GM21576 (cell line): Measurements from ENCODE around the gene GMPPB.
A peak's percentile ranks its signal among the peaks of the same experiment; 100 is the strongest.
"Not testable (repeated sequence)": the region's sequence is repeated elsewhere in the genome, so short reads cannot be mapped to it uniquely, and the experiment has no call there.

Experiments
- ATAC-seq: cut with Tn5 transposase; IDR thresholded peaks from one replicate; pipeline ENCODE4 v1.9.1; 2021; ENCODE audit warnings: mild to moderate bottlenecking, moderate library complexity; ENCODE audit not compliant: unreplicated experiment

Gene GMPPB

GRCh38 chr3:49714728-49715550 lies 8.8 kb downstream of the GMPPB start:
- no peak for ATAC-seq

- ATAC-seq = no peak
These were observed 10.2 kb downstream of the GMPPB start for GRCh38 chr3:49713336-49714105.

DNA sequence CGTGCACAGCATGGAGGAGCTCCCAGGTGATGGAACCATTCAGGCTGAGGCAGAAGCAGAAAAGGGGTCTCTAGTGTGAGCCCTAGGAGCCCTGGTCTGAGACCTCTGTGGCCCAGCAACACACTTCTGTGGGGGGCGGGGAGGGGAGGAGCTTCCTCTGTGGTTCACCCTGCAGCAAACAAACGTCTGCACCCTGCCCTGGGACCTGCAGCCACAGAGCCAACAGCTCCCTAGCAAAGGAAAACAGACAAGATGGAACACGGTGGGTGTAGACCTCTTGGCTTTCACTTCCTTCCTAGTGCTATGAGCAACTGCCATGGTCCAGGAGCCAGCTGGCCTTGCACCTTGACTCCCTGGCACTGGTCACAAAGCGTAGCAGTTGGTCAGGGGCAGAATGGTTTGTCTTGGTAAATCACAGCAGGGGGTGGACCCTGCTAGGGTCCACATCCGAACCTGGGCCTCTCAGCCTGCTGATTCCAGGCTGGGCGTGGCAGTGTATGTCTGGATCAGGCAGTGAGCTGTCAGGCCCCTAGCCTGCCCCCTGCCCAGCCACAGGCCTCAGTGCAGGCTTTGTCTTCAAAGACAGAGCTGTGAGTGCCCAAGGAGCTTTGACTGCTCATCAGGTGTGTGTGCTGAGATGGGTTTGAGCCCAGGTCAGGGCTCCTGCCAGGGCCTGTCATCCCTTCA lies 11.0 kb downstream of the GMPPB start:
- ATAC-seq = no peak

GRCh38 chr3:49712166-49712565 lies 11.6 kb downstream of the GMPPB start:
- ATAC-seq = no peak

DNA sequence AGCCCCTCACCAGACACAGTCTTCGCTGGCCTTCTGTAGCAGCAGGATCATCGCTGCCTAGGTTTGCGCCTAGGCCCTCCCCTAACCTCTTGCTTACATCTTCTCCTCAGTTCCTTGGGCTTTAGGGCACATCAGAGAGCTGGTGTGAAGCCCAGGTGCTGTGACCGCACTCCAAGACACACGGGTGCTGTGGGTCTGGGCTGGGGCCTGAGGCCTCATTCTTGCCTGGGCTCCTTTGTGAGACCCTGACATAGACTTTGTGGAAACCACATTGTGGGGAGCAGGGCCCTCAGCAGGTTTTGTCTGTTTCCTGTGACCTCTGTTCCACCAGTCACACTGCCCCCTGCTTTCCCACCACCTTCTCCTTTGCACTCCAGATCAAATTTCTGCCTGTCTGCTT lies 12.3 kb downstream of the GMPPB start:
- no peak for ATAC-seq

GRCh38 chr3:49709852-49710251 lies 13.9 kb downstream of the GMPPB start:
- ATAC-seq = no peak

- no peak for ATAC-seq
These were observed 16.7 kb downstream of the GMPPB start for GRCh38 chr3:49707113-49707480.

DNA sequence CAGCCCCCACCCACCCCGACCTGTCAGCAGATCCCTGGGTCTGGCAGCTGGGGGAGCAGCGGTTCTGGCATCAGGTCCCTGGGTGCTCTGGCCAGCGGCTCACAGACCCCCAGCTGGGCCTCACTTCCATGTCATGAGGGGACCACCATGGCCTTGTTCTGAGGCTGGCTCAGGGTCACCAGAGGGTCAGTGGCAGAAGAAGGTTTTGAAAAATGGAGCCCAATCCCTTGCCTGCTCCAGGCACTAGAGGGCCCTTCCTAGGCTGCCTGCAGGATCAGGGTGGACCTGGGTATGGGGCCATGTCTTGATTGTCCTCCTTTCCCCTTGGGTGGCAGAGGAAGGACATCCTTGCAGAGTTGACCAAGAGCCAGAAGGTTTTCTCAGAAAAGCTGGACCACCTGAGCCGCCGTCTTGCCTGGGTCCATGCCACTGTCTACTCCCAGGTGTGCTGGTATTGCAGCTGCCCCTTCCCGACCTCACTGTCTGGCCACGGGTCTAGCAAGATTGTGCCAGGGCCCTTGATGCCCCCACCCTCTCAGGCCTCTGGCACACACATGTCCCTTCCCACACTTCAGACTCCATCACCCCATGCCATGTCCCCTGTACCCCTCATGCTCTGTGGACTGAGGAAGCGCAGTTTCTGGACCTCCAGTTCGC lies 17.2 kb downstream of the GMPPB start:
- no peak for ATAC-seq

- ATAC-seq = no peak
These were observed 18.3 kb downstream of the GMPPB start for GRCh38 chr3:49705390-49705960.

DNA sequence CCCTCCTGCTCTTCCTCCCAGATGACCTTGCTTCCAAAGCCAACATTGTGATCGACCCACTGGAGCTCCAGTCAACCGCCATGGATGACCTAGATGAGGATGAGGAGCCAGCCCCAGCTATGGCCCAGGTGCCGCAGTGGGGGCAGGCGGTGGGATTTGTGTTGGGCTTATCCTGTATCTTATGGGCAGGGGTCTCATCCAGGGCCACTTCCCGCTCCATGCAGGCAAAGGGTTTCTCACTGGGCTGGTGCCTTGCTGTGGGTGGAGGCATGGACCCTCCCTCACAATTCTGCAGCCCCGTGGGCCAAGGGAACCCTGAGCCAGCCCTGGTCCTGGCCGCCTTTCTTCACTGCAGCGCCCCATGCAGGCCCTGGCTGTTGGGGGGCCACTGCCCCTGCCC lies 19.1 kb downstream of the GMPPB start:
- no peak for ATAC-seq

DNA sequence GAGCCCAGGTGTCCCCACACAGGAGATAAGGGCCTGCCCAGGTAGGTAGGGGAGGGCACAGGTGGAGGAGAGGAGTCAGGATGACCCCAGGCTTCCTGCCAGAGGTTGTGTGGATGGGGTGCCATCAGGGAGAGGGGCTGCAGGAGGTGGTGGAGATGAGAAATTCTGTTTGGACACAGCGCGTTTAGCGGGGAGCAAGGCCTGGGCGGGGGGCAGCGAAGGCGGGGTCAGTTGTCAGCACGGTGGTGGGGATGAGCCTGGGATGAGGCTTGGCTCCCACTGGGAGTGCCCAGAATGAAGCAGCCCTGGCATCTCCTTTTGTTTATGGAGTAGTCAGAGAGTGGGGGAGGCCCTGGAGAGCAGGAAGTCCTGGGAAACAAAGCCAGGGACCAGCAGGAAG lies 19.8 kb downstream of the GMPPB start:
- ATAC-seq = no peak

DNA sequence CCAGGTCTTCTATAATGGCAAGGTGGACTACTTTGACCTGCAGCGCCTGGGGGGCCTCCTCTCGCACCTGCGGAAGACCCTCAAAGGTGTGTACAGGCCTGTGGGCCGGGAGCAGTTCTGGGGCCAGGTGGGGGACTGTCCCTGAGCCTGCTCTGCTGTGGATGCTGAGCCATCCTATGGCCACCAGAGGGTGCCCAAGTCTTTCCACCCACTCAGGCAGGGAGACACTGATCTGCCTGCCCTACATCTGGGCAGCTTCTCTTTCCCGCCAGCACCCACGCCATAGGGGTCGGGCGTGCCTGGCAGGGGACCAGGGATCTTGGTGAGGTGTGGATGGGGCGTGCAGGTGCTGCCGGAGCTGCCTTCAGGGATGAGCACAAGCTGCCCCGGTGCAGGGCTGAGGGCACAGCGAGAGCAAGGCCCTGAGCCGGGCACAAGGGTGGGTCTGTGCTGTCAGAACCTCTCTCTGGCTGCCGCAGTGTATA lies 20.3 kb downstream of the GMPPB start:
- ATAC-seq = peak; percentile 58

DNA sequence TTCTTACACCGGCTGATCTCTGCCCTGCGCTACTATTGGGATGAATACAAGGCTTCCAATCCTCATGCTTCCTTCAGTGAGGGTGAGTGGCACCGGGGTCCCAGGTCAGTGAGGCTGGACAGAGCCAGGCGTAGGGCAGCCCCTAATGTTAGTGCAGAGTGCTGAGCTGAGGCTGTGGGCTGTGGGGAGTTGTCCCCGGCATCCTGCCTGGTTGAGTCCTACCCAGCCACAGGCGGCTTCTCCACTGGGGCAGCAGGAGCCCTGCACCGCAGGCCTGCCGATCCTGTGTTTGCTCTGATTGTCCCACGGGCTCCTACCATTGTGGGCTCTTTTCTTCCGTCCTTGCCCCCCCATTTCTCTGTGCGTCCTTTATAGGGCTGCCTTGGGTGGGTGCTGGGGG lies 21.1 kb downstream of the GMPPB start:
- no peak for ATAC-seq

DNA sequence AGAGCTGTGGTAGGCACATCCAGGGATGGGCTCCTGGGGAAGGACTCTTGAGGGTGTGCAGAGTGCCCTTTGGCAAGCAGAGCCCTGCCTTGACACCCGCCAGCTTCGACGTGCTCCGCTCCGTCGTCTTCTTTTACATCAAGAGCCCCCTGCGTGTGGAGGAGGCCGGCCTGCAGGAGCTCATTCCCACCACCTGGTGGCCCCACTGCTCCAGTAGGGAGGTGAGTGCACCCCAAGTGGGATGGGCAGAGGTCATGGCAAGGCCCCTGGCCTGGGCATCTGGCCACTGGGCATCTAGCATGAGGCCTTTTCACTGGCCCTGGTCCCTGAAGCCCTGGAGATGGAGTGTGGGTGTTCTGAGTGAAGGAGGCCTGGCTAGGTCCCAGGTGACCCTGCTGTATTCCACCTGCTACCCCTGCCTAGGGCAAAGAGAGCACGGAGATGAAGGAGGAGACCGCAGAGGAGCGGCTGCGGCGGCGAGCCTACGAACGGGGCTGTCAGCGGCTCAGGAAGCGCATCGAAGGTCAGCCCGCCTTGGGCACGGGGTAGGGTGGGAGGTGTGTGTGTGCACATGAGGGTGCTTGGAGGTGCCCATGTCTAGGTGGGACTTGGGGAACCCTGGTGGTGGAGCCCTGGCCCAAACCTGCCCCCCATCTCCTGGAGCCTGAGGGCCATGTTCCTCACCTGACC lies 22.2 kb downstream of the GMPPB start:
- ATAC-seq = no peak

DNA sequence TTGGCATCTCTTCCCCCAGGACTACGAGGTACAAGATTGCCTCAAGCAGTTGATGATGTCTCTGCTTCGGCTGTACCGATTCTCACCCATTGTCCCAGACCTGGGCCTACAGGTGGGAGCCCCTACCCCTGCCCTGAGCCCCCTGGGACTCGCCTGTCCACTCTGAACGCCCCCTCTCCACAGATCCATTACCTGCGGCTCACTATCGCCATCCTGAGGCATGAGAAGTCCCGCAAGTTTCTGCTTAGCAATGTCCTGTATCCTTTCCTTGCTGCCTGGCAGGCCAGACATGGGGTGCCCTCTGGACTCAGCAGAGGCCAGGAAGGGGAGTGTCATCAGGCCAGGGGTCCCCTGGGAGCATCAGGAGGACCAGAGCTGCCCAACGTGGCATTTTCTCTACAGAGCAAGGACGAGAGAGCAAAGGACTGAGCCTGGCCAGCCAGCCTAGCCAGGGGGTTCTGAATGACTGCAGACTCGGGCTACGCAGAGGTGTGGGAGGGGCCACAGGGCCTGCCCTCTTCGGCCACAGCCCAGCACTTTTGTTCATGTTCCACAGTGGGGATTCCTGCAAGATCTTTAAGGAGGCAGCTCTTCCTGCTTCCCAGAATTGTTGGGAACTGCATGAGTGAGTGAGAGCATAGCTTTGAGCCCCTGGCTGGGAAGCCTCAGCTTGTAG lies 23.2 kb downstream of the GMPPB start:
- no peak for ATAC-seq

DNA sequence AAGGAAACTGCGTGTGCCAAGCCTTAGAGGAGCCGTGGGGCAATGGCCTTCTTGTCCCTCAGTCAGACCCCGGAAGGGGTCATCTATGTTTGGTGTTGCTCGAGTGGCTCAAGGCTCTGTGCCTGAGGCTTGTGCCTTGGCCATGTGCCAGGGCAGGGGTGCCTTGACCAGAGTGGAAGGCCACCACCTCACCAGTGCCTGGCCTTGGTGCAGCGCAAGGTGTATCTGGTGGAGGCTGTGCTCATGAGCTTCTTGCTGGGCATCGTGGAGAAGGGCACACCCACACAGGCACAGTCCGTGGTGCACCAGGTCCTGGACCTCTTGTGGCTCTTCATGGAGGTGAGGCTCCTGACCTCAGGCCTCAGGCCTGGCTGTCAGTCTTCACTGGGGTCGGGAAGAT lies 23.7 kb downstream of the GMPPB start:
- ATAC-seq = no peak

GRCh38 chr3:49699281-49699979 lies 24.3 kb downstream of the GMPPB start:
- no peak for ATAC-seq

DNA sequence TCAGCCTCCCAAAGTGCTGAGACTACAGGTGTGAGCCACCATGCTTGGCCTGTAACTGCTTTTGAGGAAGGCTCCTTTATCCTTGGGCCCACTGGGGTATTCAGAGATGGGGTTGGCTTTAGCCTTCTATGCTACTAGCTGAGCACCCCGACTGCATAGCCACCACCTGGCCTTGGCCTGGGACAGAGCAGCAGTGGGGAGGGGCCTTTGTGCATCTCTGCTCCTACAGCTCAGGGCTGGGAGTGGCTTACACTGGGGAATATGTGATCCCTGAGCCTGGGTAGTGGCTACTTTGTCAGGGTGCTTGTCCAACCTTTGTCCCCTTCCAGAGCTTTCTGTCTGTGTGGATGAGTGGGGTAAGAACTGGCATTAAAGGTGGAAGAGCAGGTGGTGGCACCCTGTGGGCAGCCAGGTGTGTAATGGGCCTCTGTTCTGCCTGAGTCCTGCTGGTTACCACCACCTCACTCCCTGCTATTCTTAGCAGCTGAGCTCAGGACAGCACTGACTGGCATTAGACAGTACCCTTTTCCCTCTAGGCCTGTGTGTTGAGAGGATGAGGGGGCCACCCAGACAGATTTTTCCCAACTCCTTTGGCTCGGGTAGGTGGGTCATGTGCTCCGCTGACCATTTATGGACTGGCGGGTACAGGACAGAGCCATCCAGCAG lies 28.3 kb downstream of the GMPPB start:
- ATAC-seq = not testable (repeated sequence)
